Adrenal gland (tissue), 12 donors: Measurements from ENCODE around the gene PRKCE. TPM values are rescaled to one million over a fixed set of nuclear protein-coding genes. Genes with fewer than 3 reads are reported as not detected.
"Not testable (repeated sequence)": the region's sequence is repeated elsewhere in the genome, so short reads cannot be mapped to it uniquely, and the experiment has no call there.

Experiments
- DNase-seq, 7 donors: peaks; one replicate each; pipeline ENCODE4 v3.0.0-alpha.2; 2019 to 2020
- H3K27ac ChIP-seq, 5 donors: fragments of 200-600 bp; sonication (generic) in 4 of 5; 1 replicate in 3 of 5; 2 replicates in 2 of 5; pipeline versions ENCODE4 v1.5.1 to v1.8.0; 2016 to 2020; ENCODE audit warnings: mild to moderate bottlenecking in 1 of 5
- H3K27me3 ChIP-seq: fragments of 200-600 bp; 2 replicates; pipeline ENCODE4 v1.8.0; 2021
- H3K36me3 ChIP-seq, 2 donors: fragments of 200-600 bp; replicated peaks in 1 of 2; 1 replicate in 1 of 2; 2 replicates in 1 of 2; pipeline versions ENCODE4 v1.5.1 to v1.8.0; 2018 to 2022
- H3K4me1 ChIP-seq, 2 donors: fragments of 200-600 bp; replicated peaks in 1 of 2; 1 replicate in 1 of 2; 2 replicates in 1 of 2; pipeline versions ENCODE4 v1.5.1 to v1.8.0; 2018 to 2021
- H3K4me3 ChIP-seq, 4 donors: fragments of 200-600 bp; sonication (generic) in 3 of 4; one replicate each; pipeline ENCODE4 v1.5.1; 2016 to 2018
- H3K9me3 ChIP-seq, 3 donors: fragments of 200-600 bp; sonication (generic) in 1 of 3; replicated peaks in 1 of 3; 1 replicate in 2 of 3; 2 replicates in 1 of 3; pipeline versions ENCODE4 v1.5.1 to v1.8.0; 2016 to 2021
- CTCF ChIP-seq, 6 experiments: fragments of 450-650 bp in 4 of 6; fragments of 200-600 bp in 2 of 6; sonication (generic) in 1 of 6; IDR thresholded peaks; 1 replicate in 5 of 6; 2 replicates in 1 of 6; pipeline versions ENCODE4 v1.5.1 to v1.8.0; 2016 to 2021; ENCODE audit warnings: antibody characterized with exemption in 6 of 6, mild to moderate bottlenecking in 2 of 6, moderate library complexity in 1 of 6
- POLR2A ChIP-seq, 2 donors: fragments of 450-650 bp; IDR thresholded peaks; one replicate each; pipeline ENCODE4 v1.6.1; 2017; ENCODE audit warnings: antibody characterized with exemption in 2 of 2, mild to moderate bottlenecking in 2 of 2, moderate library complexity in 1 of 2
- WGBS, 4 donors: extraction: QIAGEN DNeasy Blood & Tissue Kit in 2 of 4; methylation state at CpG; one replicate each; pipeline versions ENCODE4 v1.1.5 to v1.1.7; 2013 to 2017; 5-methylcytosine and 5-hydroxymethylcytosine counted together
- intact Hi-C, 2 donors: fragments of 100-400 bp; cut with DNase I; formaldehyde crosslinking; loops; one replicate each; pipeline versions ENCODE4 v1.14.1 to v1.15.0; 2022 to 2023
- polyA plus RNA-seq, 3 donors: library from polyadenylated mRNA; stranded (reverse); fragments of 200-250 nt in 2 of 3; fragments of 350-450 nt in 1 of 3; fragmentation: Illumina TruSeq in 1 of 3; extraction: RNeasy Lipid Tissue Mini Kit (QIAGEN cat#74804) in 1 of 3; gene quantifications; one replicate each; pipeline ENCODE4 v1.2.3, GENCODE V29; 2013 to 2014
- total RNA-seq, 9 donors: library from RNA; depleted of rRNA in 4 of 9; stranded (reverse); fragments of >200 nt in 4 of 9; fragments of 120-200 nt in 1 of 9; fragmentation: NEBNext Ultra II Directional in 1 of 9; extraction: Animal tissue kit (Norgen Biotek cat#: 25700) in 1 of 9; gene quantifications; one replicate each; pipeline versions ENCODE4 v1.1.0 to v1.2.4, GENCODE V29; 2013 to 2023
- donor health status: healthy with polysubstance abuse.
- donor health status: Bipolar disorder and iron deficiency.
- donor health status: DM: yes; HTN: yes; CAD: no.
- donor health status: DM: no; HTN: no; CAD: no.
- donor health status: DM: no; HTN: no; CAD: no.
- donor health status: DM: yes; HTN: yes; CAD: no.

The PRKCE gene
- total and polyA plus RNA-seq, 12 donors = 1.9 to 19.2 (median 8.0) TPM

- Histone ChIP-seq H3K4me1 (peaks cover 4 to 13% of the 10 kb centered on the region in 2 donors), H3K27me3 (no peaks in the 10 kb centered on the region), H3K4me3 (no peak overlapping the region), H3K9me3 (no peaks in the 10 kb centered on the region), H3K36me3 (no peaks in the 10 kb centered on the region), H3K27ac (no peak overlapping the region)
- no peak for DNase-seq
- TF ChIP-seq CTCF (IDR thresholded peaks at IDR 0.05) (no peak), POLR2A (IDR thresholded peaks at IDR 0.05) (no peak)
- intact Hi-C loops = no loop called here
- WGBS, 4 donors = 82 to 100% (median 89%) methylated on average over 1 of the region's 1 CpG
These were observed 551.0 kb downstream of the PRKCE start for GRCh38 chr2:46202453-46202852.

- Histone ChIP-seq H3K36me3 (no peaks in the 10 kb centered on the region), H3K9me3 (no peaks in the 10 kb centered on the region), H3K4me1 (peaks cover 0 to 8% of the 10 kb centered on the region in 2 donors), H3K4me3 (no peak overlapping the region), H3K27me3 (no peaks in the 10 kb centered on the region), H3K27ac (no peak overlapping the region)
- intact Hi-C loops = no loop called here
- WGBS, 4 donors = 84 to 87% (median 86%) methylated on average over 5 of the region's 5 CpGs
- no peak for TF ChIP-seq POLR2A (IDR thresholded peaks at IDR 0.05)
- TF ChIP-seq CTCF (IDR thresholded peaks at IDR 0.05) = no peak
- no peak for DNase-seq
These were observed 551.5 kb downstream of the PRKCE start for GRCh38 chr2:46202987-46203386.

GRCh38 chr2:46203636-46204035 is 552.2 kb downstream of the PRKCE start:
- H3K9me3 ChIP-seq, H3K4me1 ChIP-seq, DNase-seq, H3K4me3 ChIP-seq, intact Hi-C loops, H3K36me3 ChIP-seq, H3K27ac ChIP-seq, H3K27me3 ChIP-seq: not testable (repeated sequence)
- WGBS, 4 donors = 85 to 90% (median 87%) methylated on average over 11 of the region's 11 CpGs

- Histone ChIP-seq H3K27ac (no peak overlapping the region), H3K36me3 (no peaks in the 10 kb centered on the region), H3K4me1 (no peaks in the 10 kb centered on the region), H3K27me3 (no peaks in the 10 kb centered on the region), H3K9me3 (peaks cover 0 to 8% (median 0%) of the 10 kb centered on the region in 3 donors), H3K4me3 (no peak overlapping the region)
- intact Hi-C loops = no loop called here
- no peak for TF ChIP-seq POLR2A (IDR thresholded peaks at IDR 0.05)
- TF ChIP-seq CTCF (IDR thresholded peaks at IDR 0.05) = no peak
- no peak for DNase-seq
- 83 to 87% (median 85%) methylated on average over 4 of the region's 4 CpGs for whole genome bisulfite sequencing, 4 donors
These were observed 556.1 kb downstream of the PRKCE start for GRCh38 chr2:46207591-46207990.

GRCh38 chr2:46208766-46209165 is 557.3 kb downstream of the PRKCE start:
- intact Hi-C loops = no loop called here
- no peak for DNase-seq
- WGBS, 4 donors = 90 to 97% (median 92%) methylated on average over 1 of the region's 1 CpG

More at GRCh38 chr2:46208766-46209165, 557.3 kb downstream of the PRKCE start:
- Histone ChIP-seq H3K4me1 (no peaks in the 10 kb centered on the region), H3K36me3 (no peaks in the 10 kb centered on the region), H3K27me3 (no peaks in the 10 kb centered on the region), H3K9me3 (peaks cover 0 to 8% (median 0%) of the 10 kb centered on the region in 3 donors), H3K27ac (no peak overlapping the region), H3K4me3 (no peak overlapping the region)
- no peak for TF ChIP-seq CTCF (IDR thresholded peaks at IDR 0.05)
- no peak for TF ChIP-seq POLR2A (IDR thresholded peaks at IDR 0.05)
